AG04449 (cell line): ENCODE results near the gene GALNT16.

ENCODE experiments used
- CTCF ChIA-PET: fragments of 350-600 bp; formaldehyde crosslinking; extraction: SDS; loops from one replicate; lab custom pipeline; 2021; ENCODE audit warnings: antibody characterized with exemption; lab: Yijun Ruan, JAX
- POLR2A ChIA-PET: fragments of 400-600, 350-600 bp; formaldehyde crosslinking; extraction: SDS; loops from one replicate; lab custom pipeline; 2020; ENCODE audit warnings: antibody characterized with exemption, inconsistent platforms; lab: Yijun Ruan, JAX
- DNase-seq: peaks from one replicate; pipeline ENCODE4 v3.0.0-alpha.2; 2010; ENCODE audit warnings: low read depth, low spot score
- H3K4me3 ChIP-seq: 2 replicates; pipeline ENCODE4 v1.5.1; 2011; ENCODE audit warnings: low read depth, mild to moderate bottlenecking, control low read depth, low read length
- TF ChIP-seq, protein P1 (sequence below): IDR thresholded peaks from one replicate; pipeline ENCODE4 v1.5.1; 2011; ENCODE audit warnings: mild to moderate bottlenecking, moderate library complexity, low read length, control low read depth, inconsistent platforms; ENCODE audit not compliant: insufficient read depth; ENCODE audit errors: missing control alignments

Gene GALNT16

DNA sequence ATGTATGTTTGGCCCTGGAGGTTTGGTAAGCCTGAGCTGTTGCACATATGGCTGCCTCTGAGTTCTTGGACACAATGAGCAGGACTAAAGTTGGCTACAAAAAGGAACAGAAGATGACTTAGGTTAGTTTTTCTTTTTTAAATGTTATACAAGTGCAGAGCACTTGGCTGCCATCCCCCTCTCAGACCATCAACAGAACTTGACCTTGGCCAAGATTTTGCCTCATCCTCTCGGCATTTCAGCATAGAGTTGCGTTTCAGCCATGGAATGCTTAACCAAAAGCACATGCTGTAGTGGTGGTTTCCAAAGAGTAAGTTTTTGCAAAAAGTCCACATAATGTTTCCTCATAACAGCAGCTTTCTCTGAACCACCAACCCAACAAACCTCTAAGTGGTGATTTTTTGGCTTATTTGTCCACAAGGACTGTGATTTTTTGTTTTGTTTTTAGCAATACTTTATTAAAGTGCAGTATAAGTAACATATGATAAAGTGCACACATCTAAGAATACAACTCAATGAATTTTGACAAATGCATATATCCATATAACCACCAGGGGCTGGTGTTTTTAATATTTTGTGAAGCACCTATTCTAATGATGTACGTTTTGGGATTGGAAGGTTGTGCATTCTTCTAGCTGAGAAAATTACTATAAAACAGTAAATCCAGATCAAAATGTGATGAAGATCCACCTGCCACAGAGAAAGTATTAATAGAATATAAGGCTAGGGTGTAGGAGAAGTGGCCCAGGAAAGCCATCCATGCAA, 12.1 kb upstream of the GALNT16 start:
- ChIA-PET POLR2A (interaction anchor here (1.1 kb wide), 1 partner anchor 151 kb away, joined by 4 read pairs; the partner anchor contains the start of genes ERH and SLC39A9), CTCF (interaction anchor here (0.8 to 4.8 kb wide), 22 partner anchors 9 to 227 kb away, joined by 3 to 45 read pairs (median 5); partner anchors contain the start of genes ERH, GALNT16 and SLC39A9)
- DNase-seq: peak; percentile 80
- TF ChIP-seq, protein P1, sequence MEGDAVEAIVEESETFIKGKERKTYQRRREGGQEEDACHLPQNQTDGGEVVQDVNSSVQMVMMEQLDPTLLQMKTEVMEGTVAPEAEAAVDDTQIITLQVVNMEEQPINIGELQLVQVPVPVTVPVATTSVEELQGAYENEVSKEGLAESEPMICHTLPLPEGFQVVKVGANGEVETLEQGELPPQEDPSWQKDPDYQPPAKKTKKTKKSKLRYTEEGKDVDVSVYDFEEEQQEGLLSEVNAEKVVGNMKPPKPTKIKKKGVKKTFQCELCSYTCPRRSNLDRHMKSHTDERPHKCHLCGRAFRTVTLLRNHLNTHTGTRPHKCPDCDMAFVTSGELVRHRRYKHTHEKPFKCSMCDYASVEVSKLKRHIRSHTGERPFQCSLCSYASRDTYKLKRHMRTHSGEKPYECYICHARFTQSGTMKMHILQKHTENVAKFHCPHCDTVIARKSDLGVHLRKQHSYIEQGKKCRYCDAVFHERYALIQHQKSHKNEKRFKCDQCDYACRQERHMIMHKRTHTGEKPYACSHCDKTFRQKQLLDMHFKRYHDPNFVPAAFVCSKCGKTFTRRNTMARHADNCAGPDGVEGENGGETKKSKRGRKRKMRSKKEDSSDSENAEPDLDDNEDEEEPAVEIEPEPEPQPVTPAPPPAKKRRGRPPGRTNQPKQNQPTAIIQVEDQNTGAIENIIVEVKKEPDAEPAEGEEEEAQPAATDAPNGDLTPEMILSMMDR: no peak
- H3K4me3 ChIP-seq: no peak overlapping the region

GRCh38 chr14:69249603-69250002, 10.4 kb upstream of the GALNT16 start:
- ChIA-PET CTCF (interaction anchor here (0.6 to 4.7 kb wide), 8 partner anchors 10 to 213 kb away, joined by 3 to 45 read pairs (median 12); partner anchors contain the start of gene GALNT16), POLR2A (no interaction called here)
- TF ChIP-seq, protein P1: no peak
- H3K4me3 ChIP-seq: no peak overlapping the region
- no peak for DNase-seq

- ChIA-PET POLR2A (no interaction called here), CTCF (interaction anchor here (1.1 to 7.1 kb wide), 4 partner anchors 9 to 207 kb away, joined by 3 to 45 read pairs (median 4); no protein-coding TSS in a partner anchor)
- no peak overlapping the region for H3K4me3 ChIP-seq
- TF ChIP-seq, protein P1: no peak
- no peak for DNase-seq
Observed at GRCh38 chr14:69252851-69253250, 7.1 kb upstream of the GALNT16 start.

- TF ChIP-seq, protein P1: no peak
- POLR2A ChIA-PET: no interaction called here
- DNase-seq: no peak
- CTCF ChIA-PET: interaction anchor here (0.8 to 2.1 kb wide), 3 partner anchors 11 to 17 kb away, joined by 3 to 12 read pairs (median 5); no protein-coding TSS in a partner anchor
- H3K4me3 ChIP-seq: peak overlapping the region; percentile 63
Observed at GRCh38 chr14:69259168-69259526, 811 bp upstream of the GALNT16 start.

DNA sequence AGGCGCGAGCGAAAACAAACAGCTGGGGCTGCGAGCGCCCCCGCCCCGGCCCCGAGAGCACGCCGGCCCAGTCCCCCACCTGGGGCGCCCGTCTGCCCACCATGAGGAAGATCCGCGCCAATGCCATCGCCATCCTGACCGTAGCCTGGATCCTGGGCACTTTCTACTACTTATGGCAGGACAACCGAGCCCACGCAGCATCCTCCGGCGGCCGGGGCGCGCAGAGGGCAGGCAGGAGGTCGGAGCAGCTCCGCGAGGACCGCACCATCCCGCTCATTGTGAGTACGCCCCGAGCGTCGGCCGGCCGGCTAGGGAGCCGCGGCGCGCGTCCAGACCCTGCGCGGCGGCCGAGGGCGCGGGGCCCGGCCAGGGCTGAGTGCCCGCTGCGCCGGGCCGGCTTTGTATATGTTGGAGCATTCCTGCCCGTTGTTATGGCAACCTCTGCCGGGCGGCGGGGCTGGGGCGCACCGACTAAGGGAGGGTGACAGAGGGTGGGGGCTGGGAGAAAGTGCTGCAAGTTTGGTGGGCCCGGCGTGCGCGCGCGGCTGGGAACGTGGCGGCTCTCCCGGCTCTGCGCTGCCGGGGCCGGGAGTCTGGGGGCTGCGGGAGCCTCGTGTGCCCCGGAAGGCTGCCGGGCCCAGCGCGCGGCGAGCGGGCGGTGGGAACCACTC, 367 bp downstream of the GALNT16 start:
- CTCF ChIA-PET: interaction anchor here (1.3 to 2.1 kb wide), 3 partner anchors 12 to 32 kb away, joined by 4 to 12 read pairs (median 5); no protein-coding TSS in a partner anchor
- TF ChIP-seq, protein P1: no peak
- no peak for DNase-seq
- H3K4me3 ChIP-seq: peak overlapping the region; percentile 63
- POLR2A ChIA-PET: no interaction called here
